GM19239 (cell line): Measurements from ENCODE around the gene TPRKB.
"Not testable (repeated sequence)": the region's sequence is repeated elsewhere in the genome, so short reads cannot be mapped to it uniquely, and the experiment has no call there.

Experiments used
- DNase-seq: peaks from one replicate; pipeline ENCODE4 v3.0.0; 2011; ENCODE audit warnings: low spot score; ENCODE audit not compliant: insufficient read length
- FAIRE-seq: peaks from 2 replicates; lab custom pipeline; 2011; peaks lifted over from hg19 to GRCh38; lab: Jason Lieb, UNC

The TPRKB gene

DNA sequence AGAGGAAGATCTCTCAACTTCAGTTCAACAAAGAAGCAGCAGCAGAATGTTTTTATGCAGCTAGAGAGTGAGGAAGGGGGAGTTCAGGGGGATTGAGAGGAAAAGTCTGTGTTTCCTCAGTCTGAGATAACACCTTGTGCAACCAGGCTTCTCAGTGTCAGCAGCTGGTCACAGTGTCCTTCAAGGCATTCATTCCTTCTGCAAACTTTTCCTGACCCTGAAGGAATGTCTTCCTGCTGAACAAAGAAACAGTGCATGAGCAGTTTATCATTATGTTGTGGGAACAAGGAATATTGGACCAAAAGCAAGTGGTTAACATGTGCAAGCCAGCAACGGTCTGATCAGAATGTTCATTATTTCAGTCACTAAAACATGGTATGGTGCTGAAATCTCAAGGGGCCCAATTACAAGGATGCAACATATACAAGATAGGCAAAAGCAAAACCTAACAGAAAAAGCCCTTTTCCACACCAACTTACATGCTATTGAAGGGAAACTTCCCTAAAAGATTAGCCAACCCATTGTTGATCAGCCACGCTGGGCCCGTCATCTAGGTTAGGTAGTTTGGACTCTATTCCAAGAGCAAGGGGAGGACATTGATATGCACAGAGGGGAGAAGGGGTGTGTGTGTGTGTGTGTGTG, 34.2 kb downstream of the TPRKB start:
- DNase-seq, FAIRE-seq: not testable (repeated sequence)

DNA sequence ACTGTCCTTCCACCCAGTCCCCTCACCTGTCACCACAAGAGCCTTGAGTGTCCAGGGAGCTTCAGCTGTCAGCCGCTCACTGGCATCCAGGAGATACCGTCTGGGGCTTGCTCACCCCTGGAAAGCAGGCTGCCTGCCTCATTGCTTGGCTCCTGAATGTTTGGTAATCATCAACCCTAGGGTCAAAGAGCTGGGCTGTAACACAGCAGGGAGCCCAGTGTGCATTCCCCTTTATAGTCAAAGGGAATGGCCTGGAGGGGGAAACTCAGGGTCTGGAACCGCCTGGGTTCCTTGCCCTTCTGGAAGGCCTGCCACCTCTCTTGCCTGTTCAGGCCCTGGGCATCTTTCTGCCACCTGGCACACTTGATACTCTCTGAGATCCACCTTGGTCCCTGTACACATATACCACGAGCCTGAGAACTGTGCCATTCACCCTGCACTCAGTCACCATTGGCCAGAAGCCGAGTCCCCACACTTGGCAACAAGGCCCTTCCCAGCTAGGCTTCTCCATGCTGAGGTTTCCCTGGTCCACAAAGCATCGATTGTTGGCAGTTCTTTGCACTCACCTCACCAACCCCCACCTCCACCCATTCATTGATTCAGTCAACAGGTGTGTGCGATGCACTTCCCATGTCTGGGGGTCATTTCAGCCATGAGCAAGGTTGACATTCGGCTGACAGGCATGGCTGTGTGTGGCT, 35.0 kb downstream of the TPRKB start:
- FAIRE-seq (no peak), DNase-seq (no peak)

DNA sequence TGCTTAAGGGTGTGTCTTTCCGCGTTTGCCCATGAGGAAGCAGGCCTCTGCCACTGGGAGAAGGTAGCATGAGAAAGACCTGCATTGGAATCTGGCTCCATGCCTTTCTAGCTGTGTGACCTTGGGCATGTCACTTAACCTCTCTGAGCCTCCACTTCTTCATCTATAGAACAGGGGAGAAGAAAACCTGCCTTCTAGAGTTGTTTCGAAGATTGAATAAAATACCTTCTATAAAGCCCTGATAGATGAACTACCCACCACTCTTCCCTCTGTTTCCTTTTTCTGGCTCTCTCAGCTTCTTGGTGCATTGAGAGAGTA, 35.7 kb downstream of the TPRKB start:
- not testable (repeated sequence) for FAIRE-seq, DNase-seq

DNA sequence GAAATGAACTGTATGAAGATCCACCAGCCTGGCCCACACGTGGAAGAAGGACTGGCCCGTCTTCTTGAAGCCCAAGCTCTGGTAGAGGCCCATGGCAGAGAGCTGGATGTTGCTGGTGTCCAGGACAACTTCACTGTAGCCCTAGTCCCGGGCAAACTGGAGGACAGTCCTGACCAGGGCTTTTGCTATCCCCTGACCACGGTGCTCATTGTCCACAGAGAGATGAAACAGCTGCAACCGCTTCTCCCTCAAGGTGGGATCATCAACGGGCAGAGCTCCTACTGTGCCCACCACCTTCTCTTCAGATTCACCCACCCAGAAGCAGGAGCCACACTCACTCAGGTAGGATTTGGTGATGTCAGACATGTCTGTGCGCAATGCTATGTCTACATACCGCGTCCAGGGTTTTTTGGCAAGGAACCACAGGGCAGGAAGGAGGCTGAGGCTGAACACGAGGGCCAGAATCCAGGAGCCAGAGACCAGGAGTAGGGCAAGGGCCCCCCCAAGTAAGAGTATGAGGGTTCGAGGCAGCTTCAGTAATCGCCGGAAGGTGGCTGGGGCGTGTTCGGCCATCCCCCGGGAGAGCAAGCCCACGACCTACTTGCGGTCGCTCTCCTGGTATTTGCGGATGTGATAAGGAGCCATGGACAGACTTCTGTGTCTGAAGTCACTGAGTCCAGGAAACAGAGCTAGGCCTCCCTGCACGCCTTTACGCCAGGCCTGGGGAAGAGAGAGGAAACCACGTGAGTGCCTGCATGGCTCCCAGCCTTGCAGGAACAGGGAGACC, 36.3 kb downstream of the TPRKB start:
- no peak for FAIRE-seq
- DNase-seq: no peak

DNA sequence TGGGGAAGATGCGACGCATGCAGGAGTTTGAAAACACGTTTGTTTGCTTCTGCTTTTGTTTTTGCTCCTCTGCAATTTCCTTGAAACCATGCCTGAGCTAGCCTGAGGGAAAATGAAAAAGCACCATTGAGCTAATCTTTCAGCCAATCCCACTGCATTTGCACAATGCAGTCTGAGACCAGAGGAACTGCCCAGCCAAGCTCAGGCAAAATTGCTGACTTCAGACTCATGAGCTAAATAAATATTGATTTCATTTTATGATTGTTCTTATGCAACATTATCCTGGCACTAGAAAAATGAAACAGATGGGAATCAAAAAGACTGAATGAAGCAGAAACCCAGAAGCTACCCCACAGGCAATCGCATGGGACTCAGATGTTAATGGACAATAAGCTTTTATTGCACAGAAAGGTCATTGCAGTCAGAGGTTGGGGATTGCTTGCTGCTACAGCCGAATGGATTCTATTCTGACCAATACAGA, 37.0 kb downstream of the TPRKB start:
- FAIRE-seq: no peak
- no peak for DNase-seq

DNA sequence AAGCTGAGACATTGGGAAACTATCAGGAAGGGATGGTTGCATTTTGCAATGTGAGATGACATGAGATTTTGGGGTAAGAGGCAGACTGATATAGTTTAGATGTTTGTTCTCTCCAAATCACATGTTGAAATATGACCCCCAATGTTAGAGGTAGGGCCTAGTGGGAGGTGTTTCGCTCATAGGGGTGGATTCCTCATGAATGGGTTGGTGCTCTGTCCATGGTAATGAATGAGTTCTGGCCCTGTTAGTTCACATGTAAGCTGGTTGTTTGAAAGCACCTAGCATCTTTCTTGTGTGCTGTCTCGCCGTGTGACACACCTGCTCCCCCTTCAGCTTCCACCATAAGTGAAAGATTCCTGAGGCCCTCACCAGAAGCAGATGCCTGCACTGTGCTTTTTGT, 37.7 kb downstream of the TPRKB start:
- DNase-seq (no peak), FAIRE-seq (no peak)

DNA sequence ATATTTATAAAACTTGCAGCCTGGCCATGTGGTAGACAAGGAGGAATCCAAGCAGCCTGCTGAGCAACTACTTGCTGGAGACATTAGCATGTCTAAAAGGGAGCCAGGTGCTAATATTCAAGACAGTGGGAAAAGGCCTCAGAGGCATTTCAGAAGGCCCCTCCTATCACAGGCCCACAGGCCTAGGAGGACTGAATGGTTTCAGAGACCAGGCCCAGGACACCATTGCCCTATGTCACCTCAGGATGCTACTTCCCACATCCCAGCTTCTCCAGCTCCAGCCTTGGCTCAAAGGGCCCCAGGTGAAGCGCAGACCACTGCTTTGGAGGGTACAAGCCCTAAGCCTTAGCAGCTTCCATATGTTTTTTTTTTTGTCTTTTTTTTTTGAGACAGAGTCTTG, 39.0 kb downstream of the TPRKB start:
- no peak for FAIRE-seq
- DNase-seq: no peak

DNA sequence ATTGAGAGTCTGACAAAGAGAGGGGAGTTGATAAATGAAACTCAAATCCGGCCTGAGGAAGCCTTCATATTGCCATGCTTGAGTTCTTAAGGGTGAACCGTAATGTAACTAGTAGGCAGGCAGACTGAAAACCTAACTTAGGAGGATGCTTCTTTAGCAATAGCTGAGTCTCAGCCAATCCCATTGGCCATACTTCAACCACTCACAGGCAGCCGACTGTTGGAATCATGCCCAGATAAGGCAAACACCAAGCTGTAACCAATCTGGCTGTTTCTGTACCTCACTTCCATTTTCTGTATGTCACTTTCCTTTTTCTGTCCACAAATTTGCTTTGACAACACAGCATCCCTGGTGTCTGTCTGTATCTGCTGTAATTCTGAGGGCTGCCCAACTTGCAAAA, 39.5 kb downstream of the TPRKB start:
- no peak for FAIRE-seq
- DNase-seq: no peak

DNA sequence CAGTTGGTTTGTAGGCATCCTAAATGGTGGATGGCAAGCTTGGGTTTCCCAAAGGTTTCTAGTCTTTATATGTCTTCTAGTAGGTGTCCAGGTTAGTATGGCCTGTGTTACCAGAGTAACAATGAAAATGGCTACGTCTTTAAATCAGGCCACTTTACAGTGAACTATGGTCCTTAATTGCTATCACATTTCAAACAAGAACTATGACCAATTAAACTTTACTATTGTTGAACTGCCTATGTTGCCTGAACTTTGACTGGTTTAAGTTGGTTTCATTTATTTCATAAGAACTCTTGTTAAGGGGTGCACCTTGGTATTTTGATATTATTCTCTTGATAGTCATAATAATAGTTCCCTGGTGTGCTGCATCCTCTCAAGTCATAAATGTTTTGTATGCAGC, 40.2 kb downstream of the TPRKB start:
- not testable (repeated sequence) for FAIRE-seq, DNase-seq

DNA sequence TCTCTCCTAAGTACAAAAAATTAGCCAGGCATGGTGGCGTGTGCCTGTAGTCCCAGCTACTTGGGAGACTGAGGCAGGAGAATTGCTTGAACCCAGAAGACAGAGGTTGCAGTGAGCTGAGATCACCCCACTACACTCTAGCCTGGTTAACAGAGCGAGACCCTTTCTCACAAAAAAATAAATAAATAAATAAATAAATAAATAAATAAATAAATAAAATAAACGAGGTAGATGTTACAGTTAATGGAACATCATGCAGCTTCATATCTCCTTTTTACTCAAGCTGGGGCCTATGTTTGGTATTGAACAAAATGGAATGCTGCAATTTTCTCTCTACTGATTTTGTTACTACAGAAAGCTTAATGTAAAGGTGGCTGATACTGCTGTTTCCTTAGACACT, 40.6 kb downstream of the TPRKB start:
- FAIRE-seq, DNase-seq: not testable (repeated sequence)

DNA sequence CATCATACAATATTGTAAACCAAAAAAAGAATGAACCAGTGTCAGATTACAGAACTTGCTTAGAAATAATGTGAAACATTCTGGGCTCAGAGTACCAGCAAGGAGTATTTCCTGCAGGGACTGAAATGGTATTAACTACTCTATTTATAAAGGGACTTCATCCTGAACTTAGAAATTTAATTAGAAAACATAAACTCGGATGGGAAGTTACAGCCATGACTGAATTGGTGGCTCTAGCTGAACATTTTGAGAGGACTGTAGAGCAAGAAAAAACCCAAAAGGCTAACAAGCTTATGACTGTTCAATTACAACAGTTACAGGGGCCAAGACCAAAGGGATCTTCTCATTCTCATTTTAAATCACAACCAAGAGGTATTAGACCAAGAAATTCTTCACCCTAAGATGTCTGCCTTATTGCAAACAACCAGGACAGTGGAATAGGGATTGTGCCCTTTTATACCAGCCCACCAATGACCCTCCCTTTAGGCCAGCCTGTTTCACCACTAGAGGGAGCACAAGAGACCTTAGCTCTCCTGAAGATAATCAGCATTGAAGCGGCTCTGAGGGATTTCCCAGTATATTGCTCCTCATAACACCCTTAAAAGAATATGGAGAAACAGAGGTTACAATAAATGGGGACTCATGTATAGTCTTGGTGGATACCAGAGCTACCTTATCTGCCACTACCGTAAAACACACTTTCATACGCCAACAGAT, 46.6 kb downstream of the TPRKB start:
- DNase-seq: not testable (repeated sequence)
- peak; percentile 95 for FAIRE-seq

DNA sequence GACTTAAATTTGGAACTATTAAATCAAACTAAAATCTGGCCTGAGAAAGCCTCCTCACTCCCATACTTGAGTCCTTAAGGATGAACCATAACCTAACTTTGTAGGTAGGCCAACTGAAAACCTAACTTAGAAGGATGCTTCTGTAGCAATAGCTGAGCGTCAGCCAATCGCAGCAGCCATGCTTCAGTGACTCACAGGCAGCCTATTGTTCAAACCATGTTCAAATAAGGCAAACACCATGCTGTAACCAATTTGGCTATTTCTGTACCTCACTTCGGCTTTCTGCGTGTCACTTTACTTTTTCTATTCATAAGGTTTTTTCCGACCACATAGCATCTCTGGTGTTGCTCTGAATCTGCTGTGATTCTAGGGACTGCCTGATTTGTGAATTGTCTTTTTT, 48.7 kb downstream of the TPRKB start:
- not testable (repeated sequence) for FAIRE-seq

DNA sequence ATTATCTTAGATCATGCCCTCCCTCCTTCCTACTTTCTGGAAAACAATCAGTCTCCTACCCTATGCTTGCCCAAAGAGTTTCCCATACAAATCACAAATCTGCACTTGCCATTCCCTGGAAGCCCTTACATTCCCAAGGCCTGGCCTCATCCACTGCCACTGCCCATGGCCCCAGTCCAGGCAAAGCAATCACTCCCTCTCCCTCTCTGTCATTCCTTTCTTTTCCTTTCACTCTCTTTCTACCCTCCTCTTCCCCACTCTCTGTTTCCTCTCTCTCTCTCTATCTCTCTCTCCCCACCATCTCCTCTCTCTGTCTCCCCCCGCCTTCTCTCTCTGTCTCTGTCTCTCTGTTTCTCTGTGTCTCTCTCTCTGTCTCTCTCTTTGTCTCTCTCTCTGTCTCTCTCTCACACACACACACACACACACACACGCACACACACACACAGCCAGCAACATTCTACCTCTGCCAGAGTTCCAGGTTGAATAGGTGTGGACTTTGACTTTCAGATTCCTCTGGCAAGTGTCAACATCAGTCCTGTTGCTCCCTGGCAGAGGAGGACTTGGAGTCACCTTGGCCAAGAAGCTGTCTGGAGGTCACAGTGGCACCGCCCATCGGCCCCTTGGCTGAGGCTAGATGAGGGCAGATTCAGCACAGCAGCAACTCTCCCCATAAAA, 51.2 kb downstream of the TPRKB start:
- DNase-seq (no peak), FAIRE-seq (no peak)

More for the DNA sequence above, 48.7 kb downstream of the TPRKB start:
- not testable (repeated sequence) for DNase-seq

DNA sequence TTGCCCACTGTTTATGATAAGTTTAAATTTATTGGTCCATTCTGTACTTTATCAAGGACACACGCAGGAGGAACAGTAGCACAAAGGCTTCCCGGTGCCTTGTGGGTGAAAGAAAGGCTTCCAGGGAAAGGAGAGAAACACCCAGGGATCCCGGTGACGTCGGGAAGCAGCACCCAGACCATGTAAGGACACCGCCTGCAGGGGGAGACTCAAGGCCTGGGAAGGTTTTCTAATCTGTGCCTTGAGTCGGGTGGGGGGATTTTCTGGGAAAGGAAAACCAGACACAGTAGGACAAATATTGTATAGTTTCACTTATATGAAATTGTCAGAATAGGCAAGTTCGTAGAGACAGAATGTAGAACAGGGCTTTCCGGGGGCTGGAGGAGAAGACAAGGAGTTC, 52.2 kb downstream of the TPRKB start:
- DNase-seq, FAIRE-seq: not testable (repeated sequence)

DNA sequence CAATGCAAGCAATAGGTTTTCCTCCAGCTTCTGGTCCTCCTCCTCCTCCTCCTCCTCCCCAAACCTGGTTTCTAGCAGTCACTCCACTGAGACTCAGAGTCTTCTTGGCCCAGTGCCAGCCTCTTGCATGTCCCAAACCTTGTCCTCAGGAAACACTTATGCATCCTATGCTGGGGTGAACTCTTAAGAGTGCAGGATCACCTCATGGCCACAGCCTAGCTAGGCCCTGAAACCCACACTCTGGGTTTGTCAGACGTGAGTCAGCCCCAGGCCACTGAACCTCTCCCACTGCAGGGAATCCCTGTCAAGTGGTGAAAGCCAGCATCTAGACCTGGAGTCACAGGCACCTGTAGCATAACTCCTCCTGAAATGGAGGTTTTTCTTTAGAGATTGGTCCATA, 52.8 kb downstream of the TPRKB start:
- not testable (repeated sequence) for FAIRE-seq, DNase-seq

DNA sequence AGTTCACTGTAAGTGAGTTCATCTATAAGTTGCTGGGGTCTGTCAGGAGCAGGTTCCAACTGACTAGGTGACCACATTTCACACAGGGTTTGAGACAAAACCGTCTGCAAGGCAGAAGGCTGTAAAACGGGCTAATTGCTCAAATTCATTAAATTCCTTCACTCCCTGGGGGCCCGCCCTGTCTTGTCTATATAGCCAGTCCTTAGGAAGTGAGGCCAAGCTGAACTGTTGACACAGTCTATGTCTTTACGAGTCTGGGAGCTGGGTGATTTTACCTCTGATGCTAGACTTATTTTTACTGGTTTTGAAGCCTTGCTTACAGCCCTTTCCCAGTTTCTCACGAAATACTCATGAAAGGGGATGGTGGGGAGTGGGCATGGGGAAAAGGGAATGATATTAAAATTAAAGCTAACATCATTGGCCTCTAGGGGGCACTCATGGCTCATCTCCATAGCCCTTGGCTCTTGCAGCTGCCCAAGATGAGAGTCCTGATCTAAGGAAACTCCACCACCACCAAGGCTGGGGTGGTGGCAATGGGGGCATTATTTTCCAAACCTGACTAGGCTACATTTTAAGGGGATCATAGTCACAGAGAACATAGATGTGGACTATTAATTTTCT, 57.1 kb downstream of the TPRKB start:
- not testable (repeated sequence) for DNase-seq, FAIRE-seq
